ENCODE results near the gene NLRC3.

NLRC3 gene

DNA sequence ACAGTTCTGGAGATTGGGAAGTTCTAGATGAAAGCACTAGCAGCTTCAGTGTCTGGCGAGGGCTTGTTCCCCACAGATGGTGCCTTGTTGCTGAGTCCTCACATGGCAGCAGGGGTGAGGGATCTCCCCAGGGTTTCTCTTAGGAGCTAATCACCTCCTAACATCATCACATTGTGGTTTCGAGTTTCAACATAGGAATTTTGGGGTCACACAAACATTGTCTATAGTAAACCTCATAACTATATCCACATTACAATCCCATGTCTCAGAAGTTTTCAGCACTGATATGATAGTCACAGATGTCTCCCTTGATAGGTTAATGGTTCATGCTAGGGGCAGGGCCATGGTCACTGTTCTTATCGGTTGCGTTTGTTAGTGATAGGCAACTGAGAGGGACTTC, 62.6 kb downstream of the NLRC3 start:
- Histone ChIP-seq H3K4me3 (ENCODE audit: low read depth, low read length) (no peak overlapping the region), H3K4me1 (ENCODE audit: control insufficient read depth, insufficient read depth, low read length) (no peaks in the 10 kb centered on the region), H3K36me3 (ENCODE audit: control insufficient read depth in 2 of 2, insufficient read depth in 1 of 2, low read length in 2 of 2) (peaks cover 14 to 89% of the 10 kb centered on the region in 2 experiments), H3K27ac (ENCODE audit: extremely low read depth, low read depth, low read length) (no peak overlapping the region), H3K9me3 (ENCODE audit: control insufficient read depth, insufficient read depth, low read depth, low read length) (no peaks in the 10 kb centered on the region)
- POLR2A ChIA-PET = no interaction called here
- CTCF ChIA-PET = interaction anchor here (1.1 kb wide), 1 partner anchor 11 kb away, joined by 4 read pairs; no protein-coding TSS in a partner anchor
- no peak for TF ChIP-seq ZNF521 (tag by site-specific recombination; IDR thresholded peaks at IDR 0.05)
- no peak for TF ChIP-seq ZNF433 (tag by site-specific recombination; IDR thresholded peaks at IDR 0.05; ENCODE audit: low read depth)
- TF ChIP-seq, protein P1, sequence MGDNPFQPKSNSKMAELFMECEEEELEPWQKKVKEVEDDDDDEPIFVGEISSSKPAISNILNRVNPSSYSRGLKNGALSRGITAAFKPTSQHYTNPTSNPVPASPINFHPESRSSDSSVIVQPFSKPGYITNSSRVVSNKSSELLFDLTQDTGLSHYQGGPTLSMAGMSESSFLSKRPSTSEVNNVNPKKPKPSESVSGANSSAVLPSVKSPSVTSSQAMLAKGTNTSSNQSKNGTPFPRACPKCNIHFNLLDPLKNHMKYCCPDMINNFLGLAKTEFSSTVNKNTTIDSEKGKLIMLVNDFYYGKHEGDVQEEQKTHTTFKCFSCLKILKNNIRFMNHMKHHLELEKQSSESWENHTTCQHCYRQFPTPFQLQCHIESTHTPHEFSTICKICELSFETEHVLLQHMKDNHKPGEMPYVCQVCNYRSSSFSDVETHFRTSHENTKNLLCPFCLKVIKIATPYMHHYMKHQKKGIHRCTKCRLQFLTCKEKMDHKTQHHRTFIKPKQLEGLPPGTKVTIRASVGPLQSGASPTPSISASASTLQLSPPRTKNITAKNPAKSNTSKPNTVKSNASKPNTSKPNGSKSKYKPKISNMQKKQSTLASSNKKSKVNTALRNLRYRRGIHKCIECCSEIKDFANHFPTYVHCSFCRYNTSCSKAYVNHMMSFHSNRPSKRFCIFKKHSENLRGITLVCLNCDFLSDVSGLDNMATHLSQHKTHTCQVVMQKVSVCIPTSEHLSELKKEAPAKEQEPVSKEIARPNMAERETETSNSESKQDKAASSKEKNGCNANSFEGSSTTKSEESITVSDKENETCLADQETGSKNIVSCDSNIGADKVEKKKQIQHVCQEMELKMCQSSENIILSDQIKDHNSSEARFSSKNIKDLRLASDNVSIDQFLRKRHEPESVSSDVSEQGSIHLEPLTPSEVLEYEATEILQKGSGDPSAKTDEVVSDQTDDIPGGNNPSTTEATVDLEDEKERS (tag by site-specific recombination; IDR thresholded peaks at IDR 0.05) = no peak
- TF ChIP-seq, protein P2, sequence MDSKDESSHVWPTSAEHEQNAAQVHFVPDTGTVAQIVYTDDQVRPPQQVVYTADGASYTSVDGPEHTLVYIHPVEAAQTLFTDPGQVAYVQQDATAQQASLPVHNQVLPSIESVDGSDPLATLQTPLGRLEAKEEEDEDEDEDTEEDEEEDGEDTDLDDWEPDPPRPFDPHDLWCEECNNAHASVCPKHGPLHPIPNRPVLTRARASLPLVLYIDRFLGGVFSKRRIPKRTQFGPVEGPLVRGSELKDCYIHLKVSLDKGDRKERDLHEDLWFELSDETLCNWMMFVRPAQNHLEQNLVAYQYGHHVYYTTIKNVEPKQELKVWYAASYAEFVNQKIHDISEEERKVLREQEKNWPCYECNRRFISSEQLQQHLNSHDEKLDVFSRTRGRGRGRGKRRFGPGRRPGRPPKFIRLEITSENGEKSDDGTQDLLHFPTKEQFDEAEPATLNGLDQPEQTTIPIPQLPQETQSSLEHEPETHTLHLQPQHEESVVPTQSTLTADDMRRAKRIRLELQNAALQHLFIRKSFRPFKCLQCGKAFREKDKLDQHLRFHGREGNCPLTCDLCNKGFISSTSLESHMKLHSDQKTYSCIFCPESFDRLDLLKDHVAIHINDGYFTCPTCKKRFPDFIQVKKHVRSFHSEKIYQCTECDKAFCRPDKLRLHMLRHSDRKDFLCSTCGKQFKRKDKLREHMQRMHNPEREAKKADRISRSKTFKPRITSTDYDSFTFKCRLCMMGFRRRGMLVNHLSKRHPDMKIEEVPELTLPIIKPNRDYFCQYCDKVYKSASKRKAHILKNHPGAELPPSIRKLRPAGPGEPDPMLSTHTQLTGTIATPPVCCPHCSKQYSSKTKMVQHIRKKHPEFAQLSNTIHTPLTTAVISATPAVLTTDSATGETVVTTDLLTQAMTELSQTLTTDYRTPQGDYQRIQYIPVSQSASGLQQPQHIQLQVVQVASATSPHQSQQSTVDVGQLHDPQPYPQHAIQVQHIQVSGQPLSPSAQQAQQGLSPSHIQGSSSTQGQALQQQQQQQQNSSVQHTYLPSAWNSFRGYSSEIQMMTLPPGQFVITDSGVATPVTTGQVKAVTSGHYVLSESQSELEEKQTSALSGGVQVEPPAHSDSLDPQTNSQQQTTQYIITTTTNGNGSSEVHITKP (tag by site-specific recombination; IDR thresholded peaks at IDR 0.05) = no peak
- TF ChIP-seq, protein P3, sequence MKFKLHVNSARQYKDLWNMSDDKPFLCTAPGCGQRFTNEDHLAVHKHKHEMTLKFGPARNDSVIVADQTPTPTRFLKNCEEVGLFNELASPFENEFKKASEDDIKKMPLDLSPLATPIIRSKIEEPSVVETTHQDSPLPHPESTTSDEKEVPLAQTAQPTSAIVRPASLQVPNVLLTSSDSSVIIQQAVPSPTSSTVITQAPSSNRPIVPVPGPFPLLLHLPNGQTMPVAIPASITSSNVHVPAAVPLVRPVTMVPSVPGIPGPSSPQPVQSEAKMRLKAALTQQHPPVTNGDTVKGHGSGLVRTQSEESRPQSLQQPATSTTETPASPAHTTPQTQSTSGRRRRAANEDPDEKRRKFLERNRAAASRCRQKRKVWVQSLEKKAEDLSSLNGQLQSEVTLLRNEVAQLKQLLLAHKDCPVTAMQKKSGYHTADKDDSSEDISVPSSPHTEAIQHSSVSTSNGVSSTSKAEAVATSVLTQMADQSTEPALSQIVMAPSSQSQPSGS (tag by site-specific recombination; IDR thresholded peaks at IDR 0.05; ENCODE audit: low read depth) = no peak

DNA sequence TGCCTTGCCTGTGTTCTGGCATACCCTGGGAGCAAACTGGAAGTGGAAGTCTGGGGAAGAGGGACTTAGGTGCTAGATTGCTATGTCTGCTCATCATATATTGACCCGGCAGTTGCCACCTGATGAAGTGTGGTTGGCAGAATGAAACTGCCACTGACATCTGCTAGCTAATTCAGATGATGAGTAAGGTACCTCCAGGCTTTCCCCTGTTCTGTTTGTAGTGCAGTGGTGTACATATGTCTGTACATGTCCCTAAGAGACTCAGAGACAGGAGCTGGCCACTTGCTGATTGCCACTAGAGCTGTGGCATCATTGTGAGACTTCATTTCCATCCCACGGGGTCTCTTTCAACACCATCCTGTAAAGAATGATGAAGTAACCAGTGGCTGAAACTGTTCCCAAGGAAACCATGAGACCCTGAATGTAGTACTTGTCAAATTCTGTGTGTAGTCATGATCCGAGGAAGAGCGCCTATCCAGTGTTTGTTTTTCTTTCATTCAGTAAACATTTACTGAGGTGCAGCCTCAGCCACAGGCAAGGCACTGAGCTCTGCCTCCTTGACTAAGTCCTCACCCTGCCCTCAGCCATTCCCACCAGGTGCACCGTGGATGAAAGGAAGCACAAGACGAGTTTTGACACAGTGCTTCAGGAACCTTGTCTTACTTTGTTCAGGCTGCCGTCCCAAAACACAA, 63.2 kb downstream of the NLRC3 start:
- Histone ChIP-seq H3K27ac (ENCODE audit: extremely low read depth, low read depth, low read length) (no peak overlapping the region), H3K4me3 (ENCODE audit: low read depth, low read length) (no peak overlapping the region), H3K36me3 (ENCODE audit: control insufficient read depth in 2 of 2, insufficient read depth in 1 of 2, low read length in 2 of 2) (peaks cover 14 to 89% of the 10 kb centered on the region in 2 experiments), H3K4me1 (ENCODE audit: control insufficient read depth, insufficient read depth, low read length) (peaks cover 3% of the 10 kb centered on the region; the same call in 1 of the 2 replicates), H3K9me3 (ENCODE audit: control insufficient read depth, insufficient read depth, low read depth, low read length) (no peaks in the 10 kb centered on the region)
- ChIA-PET POLR2A (no interaction called here), CTCF (no interaction called here)
- peak; percentile 93 for TF ChIP-seq ZNF2 (tag by site-specific recombination; IDR thresholded peaks at IDR 0.05)
- TF ChIP-seq SALL2 (tag by site-specific recombination; IDR thresholded peaks at IDR 0.05; ENCODE audit: borderline replicate concordance) = no peak
- TF ChIP-seq ZBTB17 (tag by site-specific recombination; IDR thresholded peaks at IDR 0.05) = peak; percentile 48; the same call in 1 of the 2 replicates

DNA sequence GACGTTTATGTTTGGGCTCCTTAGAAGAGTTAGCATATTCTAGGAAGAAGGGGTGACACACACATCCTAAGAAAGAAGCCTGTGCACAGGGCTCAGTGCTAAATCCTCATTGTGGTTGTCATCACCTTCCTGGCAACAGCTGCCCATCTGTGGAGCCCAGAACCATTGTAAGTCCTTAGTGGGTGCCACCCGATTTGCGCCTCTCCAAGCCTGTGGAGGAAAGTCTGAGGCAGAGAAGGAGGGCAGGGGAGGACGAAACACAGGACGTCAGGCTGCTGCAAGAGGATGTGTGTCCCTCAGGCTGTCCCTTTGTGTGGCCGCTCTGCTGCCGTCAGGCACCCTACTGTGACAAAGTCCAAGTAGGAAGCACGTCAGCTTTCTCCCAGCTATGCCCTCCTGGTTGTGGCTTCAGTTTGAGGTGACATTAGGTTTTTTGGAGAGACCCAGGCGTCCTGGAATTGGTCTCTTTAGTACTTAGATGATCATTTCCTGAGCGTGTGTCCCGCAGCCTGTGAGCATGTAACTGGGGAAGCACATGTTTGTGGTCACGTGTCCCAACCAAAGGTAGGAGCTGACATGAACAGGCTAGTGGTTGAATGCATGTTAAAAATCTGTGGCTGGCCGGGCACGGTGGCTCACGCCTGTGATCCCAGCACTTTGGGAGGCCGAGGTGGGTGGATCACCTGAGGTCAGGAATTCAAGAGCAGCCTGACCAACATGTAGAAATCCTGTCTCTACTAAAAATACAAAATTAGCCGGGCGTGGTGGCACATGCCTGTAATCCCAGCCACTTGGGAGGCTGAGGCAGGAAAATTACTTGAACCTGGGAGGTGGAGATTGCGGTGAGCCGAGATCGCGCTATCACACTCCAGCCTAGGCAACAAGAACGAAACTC, 65.7 kb downstream of the NLRC3 start:
- Histone ChIP-seq H3K4me3 (ENCODE audit: low read depth, low read length) (no peak overlapping the region), H3K36me3 (ENCODE audit: control insufficient read depth in 2 of 2, insufficient read depth in 1 of 2, low read length in 2 of 2) (peaks cover 28 to 85% of the 10 kb centered on the region in 2 experiments), H3K4me1 (ENCODE audit: control insufficient read depth, insufficient read depth, low read length) (peaks cover 3% of the 10 kb centered on the region; the same call in 1 of the 2 replicates), H3K9me3 (ENCODE audit: control insufficient read depth, insufficient read depth, low read depth, low read length) (no peaks in the 10 kb centered on the region), H3K27ac (ENCODE audit: extremely low read depth, low read depth, low read length) (no peak overlapping the region)
- ChIA-PET CTCF (interaction anchor here (0.6 to 1.0 kb wide), 2 partner anchors 12 to 905 kb away, joined by 3 read pairs; partner anchors contain the start of gene CORO7), POLR2A (interaction anchor here (1.4 kb wide), 1 partner anchor 110 kb away, joined by 3 read pairs; the partner anchor contains the start of genes ZNF174 and ZSCAN32)
- TF ChIP-seq ZNF549 (tag by site-specific recombination; IDR thresholded peaks at IDR 0.05) = no peak
- no peak for TF ChIP-seq ZFP37 (tag by site-specific recombination; IDR thresholded peaks at IDR 0.05)
- TF ChIP-seq, protein P4, sequence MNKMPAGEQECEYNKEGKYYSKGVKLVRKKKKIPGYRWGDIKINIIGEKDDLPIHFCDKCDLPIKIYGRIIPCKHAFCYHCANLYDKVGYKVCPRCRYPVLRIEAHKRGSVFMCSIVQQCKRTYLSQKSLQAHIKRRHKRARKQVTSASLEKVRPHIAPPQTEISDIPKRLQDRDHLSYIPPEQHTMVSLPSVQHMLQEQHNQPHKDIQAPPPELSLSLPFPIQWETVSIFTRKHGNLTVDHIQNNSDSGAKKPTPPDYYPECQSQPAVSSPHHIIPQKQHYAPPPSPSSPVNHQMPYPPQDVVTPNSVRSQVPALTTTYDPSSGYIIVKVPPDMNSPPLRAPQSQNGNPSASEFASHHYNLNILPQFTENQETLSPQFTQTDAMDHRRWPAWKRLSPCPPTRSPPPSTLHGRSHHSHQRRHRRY (tag by site-specific recombination; IDR thresholded peaks at IDR 0.05) = no peak
- TF ChIP-seq, protein P5, sequence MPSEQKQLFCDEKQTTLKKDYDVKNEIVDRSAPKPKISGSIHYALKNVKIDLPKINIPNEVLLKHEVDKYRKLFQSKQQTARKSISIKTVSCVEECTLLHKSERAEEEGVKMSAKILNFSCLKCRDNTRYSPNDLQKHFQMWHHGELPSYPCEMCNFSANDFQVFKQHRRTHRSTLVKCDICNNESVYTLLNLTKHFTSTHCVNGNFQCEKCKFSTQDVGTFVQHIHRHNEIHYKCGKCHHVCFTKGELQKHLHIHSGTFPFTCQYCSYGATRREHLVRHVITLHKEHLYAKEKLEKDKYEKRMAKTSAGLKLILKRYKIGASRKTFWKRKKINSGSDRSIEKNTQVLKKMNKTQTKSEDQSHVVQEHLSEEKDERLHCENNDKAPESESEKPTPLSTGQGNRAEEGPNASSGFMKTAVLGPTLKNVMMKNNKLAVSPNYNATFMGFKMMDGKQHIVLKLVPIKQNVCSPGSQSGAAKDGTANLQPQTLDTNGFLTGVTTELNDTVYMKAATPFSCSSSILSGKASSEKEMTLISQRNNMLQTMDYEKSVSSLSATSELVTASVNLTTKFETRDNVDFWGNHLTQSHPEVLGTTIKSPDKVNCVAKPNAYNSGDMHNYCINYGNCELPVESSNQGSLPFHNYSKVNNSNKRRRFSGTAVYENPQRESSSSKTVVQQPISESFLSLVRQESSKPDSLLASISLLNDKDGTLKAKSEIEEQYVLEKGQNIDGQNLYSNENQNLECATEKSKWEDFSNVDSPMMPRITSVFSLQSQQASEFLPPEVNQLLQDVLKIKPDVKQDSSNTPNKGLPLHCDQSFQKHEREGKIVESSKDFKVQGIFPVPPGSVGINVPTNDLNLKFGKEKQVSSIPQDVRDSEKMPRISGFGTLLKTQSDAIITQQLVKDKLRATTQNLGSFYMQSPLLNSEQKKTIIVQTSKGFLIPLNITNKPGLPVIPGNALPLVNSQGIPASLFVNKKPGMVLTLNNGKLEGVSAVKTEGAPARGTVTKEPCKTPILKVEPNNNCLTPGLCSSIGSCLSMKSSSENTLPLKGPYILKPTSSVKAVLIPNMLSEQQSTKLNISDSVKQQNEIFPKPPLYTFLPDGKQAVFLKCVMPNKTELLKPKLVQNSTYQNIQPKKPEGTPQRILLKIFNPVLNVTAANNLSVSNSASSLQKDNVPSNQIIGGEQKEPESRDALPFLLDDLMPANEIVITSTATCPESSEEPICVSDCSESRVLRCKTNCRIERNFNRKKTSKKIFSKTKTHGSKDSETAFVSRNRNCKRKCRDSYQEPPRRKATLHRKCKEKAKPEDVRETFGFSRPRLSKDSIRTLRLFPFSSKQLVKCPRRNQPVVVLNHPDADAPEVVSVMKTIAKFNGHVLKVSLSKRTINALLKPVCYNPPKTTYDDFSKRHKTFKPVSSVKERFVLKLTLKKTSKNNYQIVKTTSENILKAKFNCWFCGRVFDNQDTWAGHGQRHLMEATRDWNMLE (tag by site-specific recombination; conservative IDR thresholded peaks at IDR 0.05; ENCODE audit: low read depth) = no peak
